NAMALWA (cell line): Measurements from ENCODE around the gene RUBCN.
"Not testable (repeated sequence)": the region's sequence is repeated elsewhere in the genome, so short reads cannot be mapped to it uniquely, and the experiment has no call there.

Experiments used
- DNase-seq: peaks from one replicate; pipeline ENCODE4 v3.0.0-alpha.2; 2015; ENCODE audit warnings: low spot score

The RUBCN gene

GRCh38 chr3:197657541-197658292 is 79.0 kb downstream of the RUBCN start:
- DNase-seq: not testable (repeated sequence)

- DNase-seq: not testable (repeated sequence)
Observed at GRCh38 chr3:197656960-197657359, 79.7 kb downstream of the RUBCN start.

GRCh38 chr3:197656129-197656528 is 80.6 kb downstream of the RUBCN start:
- DNase-seq: peak; percentile 6

DNA sequence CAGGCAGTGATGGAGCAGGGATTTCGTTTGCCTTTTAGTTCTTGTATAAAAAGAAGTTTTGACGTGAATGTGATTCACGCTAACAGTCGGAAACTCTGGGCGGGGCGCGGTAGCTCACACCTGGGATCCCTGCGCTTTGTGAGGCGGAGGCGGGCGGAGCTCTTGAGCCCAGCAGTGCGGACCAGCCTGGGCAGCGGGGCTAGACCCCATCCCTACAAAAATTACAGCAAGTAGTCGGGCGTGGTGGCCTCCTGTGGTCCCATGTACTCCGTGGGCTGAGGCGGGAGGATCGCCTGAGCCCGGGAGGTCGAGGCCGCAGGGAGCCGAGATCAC is 81.7 kb downstream of the RUBCN start:
- not testable (repeated sequence) for DNase-seq

GRCh38 chr3:197654090-197654997 is 82.4 kb downstream of the RUBCN start:
- peak; percentile 28 for DNase-seq

GRCh38 chr3:197652860-197653259 is 83.8 kb downstream of the RUBCN start:
- DNase-seq: not testable (repeated sequence)

DNA sequence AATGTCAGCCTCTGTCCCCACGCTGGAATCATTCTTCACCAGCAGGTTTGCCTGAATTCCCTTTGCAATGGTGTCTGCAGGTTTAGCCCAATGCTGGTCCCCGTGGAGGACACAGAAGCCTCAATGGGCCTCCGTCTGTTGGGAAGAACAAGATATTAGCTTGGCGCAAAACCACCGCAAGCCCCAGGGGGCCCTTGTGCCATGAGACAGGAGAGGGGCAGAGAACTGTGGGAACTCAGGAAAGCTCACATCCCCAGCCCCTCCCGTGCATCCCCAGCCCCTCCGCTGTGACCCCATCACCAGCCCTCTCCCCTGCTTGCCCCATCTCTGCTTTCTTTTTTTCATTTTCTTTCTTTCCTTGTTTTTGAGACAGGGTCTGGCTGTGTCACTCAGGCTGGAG is 89.1 kb downstream of the RUBCN start:
- DNase-seq: not testable (repeated sequence)

DNA sequence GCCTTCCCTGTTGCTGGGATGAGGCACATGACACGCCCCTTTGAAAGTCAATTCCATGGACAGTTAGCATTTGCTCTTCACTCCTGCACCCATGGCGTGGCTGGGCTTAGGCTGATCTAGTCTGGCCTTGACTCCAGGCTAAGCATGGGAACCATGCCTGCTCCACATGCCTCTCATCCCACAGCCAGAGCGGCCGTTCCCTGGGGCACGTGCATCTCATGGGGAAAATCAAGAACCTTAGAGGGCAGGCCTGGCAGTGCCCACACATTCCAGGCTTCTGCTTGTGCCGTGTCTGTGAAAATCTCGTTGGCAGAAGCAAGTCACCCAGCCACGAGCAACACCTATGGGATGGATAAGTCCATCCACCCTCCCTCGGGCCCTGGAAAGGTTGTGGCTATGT is 89.5 kb downstream of the RUBCN start:
- DNase-seq: not testable (repeated sequence)

GRCh38 chr3:197646294-197646693 is 90.4 kb downstream of the RUBCN start:
- not testable (repeated sequence) for DNase-seq

DNA sequence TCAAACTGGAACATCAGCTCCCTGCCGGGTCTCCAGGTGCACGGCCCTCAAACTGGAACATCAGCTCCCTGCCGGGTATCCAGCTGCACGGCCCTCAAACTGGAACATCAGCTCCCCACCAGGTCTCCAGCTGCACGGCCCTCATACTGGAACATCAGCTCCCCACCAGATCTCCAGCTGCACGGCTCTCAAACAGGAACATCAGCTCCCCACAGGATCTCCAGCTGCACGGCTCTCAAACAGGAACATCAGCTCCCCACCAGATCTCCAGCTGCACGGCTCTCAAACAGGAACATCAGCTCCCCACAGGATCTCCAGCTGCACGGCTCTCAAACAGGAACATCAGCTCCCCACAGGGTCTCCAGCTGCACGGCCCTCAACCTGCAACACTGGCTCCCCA is 99.1 kb downstream of the RUBCN start:
- DNase-seq: not testable (repeated sequence)

GRCh38 chr3:197631989-197632388 is 104.7 kb downstream of the RUBCN start:
- not testable (repeated sequence) for DNase-seq

- not testable (repeated sequence) for DNase-seq
Observed at GRCh38 chr3:197630766-197631165, 105.9 kb downstream of the RUBCN start.

DNA sequence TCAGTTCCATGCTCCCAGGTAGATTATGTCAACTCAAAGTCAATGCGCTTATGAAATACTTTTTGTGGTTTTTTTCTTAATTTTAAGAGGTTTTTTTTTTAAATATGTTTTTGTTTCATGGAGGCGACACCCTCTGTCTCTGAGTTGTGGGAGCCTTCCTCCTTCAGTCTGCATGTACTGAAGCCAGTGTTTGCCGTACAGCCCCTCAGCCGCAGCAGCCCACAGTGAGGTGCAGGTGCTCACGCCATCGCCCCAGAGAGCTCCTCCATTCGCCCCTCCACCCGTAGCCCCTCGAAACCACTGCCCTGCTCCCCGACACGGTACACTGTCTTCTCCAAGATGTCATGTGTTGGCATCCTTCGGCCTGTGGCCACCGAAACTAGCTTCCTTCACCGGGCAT is 107.4 kb downstream of the RUBCN start:
- DNase-seq: not testable (repeated sequence)

- peak; percentile 87 for DNase-seq
Observed at GRCh38 chr3:197627772-197628523, 108.8 kb downstream of the RUBCN start.

GRCh38 chr3:197627158-197627771 is 109.4 kb downstream of the RUBCN start:
- DNase-seq: not testable (repeated sequence)

DNA sequence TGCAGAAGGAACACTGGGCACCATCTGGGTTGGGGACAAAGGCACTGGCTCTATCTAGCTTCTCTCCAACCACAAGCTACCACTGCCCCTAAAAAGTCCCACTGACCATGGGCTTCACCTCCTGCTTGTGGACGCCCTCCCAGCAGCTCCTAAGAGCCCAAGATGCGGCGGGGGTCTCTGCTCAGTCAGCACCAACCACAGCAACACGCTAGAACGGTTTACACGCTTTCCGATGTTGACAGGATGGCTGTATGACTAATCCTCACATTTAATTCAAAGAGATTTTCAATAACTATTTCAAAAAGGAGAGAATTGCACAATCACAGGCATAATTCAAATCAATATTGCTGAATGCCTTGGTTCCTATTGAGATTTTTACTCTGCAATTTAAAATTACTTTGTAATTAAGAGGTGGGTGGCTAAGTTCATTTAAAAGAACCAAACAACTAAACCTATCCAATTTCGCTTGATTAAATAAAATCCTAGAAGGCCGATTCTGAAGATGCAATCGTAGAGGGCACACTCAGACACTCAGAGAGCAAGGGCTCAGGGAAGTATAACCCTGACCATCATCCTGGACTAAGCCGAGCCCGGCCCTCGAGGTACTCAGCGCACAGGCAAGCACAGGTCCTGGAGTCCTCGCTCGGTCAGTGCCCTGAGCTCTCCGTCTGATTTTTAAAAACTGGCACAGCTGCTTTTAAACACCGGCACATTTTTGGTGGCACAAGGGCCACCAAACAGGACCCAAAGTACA is 110.1 kb downstream of the RUBCN start:
- not testable (repeated sequence) for DNase-seq

DNA sequence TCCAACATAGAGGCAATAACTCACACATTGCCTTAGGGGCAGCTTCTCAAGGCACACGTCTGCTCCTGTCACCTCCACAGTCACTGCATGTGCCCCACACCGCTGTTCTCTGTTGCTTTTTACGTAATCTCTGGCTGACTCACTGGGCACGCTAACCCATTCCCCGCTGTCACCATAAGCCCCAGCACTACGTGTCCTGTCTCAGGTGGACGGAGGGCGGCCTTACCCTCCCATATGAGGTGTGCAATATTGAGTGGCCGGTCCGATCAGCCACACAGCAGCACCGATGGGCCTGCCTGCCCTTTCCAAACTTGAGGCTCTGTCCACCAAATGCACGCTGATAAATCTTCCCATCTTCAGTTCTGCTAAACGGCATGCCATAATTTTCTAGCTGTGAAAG is 115.2 kb downstream of the RUBCN start:
- DNase-seq: not testable (repeated sequence)
